ENCODE results near the gene METTL17. TPM values are rescaled to one million over a fixed set of nuclear protein-coding genes. Genes with fewer than 3 reads are reported as not detected.

Gene METTL17
- total RNA-seq, 1 experiment from 2014 or later: 76.7 TPM

- no peak for DNase-seq
- no peaks in the 10 kb centered on the region for H3K36me3 Mint-ChIP-seq (ENCODE audit: insufficient read depth, unreplicated experiment)
- no peak overlapping the region for H3K4me3 Mint-ChIP-seq (ENCODE audit: low read depth, unreplicated experiment)
- H3K9me3 Mint-ChIP-seq (ENCODE audit: low read depth, unreplicated experiment): no peaks in the 10 kb centered on the region
- CTCF ChIA-PET: no interaction called here
- TF ChIP-seq, protein P1, sequence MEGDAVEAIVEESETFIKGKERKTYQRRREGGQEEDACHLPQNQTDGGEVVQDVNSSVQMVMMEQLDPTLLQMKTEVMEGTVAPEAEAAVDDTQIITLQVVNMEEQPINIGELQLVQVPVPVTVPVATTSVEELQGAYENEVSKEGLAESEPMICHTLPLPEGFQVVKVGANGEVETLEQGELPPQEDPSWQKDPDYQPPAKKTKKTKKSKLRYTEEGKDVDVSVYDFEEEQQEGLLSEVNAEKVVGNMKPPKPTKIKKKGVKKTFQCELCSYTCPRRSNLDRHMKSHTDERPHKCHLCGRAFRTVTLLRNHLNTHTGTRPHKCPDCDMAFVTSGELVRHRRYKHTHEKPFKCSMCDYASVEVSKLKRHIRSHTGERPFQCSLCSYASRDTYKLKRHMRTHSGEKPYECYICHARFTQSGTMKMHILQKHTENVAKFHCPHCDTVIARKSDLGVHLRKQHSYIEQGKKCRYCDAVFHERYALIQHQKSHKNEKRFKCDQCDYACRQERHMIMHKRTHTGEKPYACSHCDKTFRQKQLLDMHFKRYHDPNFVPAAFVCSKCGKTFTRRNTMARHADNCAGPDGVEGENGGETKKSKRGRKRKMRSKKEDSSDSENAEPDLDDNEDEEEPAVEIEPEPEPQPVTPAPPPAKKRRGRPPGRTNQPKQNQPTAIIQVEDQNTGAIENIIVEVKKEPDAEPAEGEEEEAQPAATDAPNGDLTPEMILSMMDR (IDR thresholded peaks at IDR 0.05; ENCODE audit: unreplicated experiment): no peak
- H3K27me3 Mint-ChIP-seq (ENCODE audit: unreplicated experiment): peaks cover 30% of the 10 kb centered on the region
- intact Hi-C loops (cut with micrococcal nuclease; ENCODE audit: unreplicated experiment): no loop called here
- H3K4me1 Mint-ChIP-seq (ENCODE audit: low read depth, unreplicated experiment): peaks cover 8% of the 10 kb centered on the region
- no peak overlapping the region for H3K27ac Mint-ChIP-seq (ENCODE audit: unreplicated experiment)
- no TSS peak for BruUV-seq (replicated peaks)
Observed at GRCh38 chr14:21018781-21019180, 29.0 kb downstream of the METTL17 start.

- Mint-ChIP-seq H3K9me3 (ENCODE audit: low read depth, unreplicated experiment) (no peaks in the 10 kb centered on the region), H3K27me3 (ENCODE audit: unreplicated experiment) (peaks cover 30% of the 10 kb centered on the region), H3K36me3 (ENCODE audit: insufficient read depth, unreplicated experiment) (peaks cover 3% of the 10 kb centered on the region), H3K4me3 (ENCODE audit: low read depth, unreplicated experiment) (no peak overlapping the region), H3K4me1 (ENCODE audit: low read depth, unreplicated experiment) (peaks cover 8% of the 10 kb centered on the region), H3K27ac (ENCODE audit: unreplicated experiment) (no peak overlapping the region)
- intact Hi-C loops (cut with micrococcal nuclease; ENCODE audit: unreplicated experiment): no loop called here
- TF ChIP-seq, protein P1 (IDR thresholded peaks at IDR 0.05; ENCODE audit: unreplicated experiment): no peak
- no TSS peak for BruUV-seq (replicated peaks)
- CTCF ChIA-PET: no interaction called here
- no peak for DNase-seq
Observed at GRCh38 chr14:21019366-21019765, 29.6 kb downstream of the METTL17 start.

GRCh38 chr14:21020977-21021545, 31.3 kb downstream of the METTL17 start:
- Mint-ChIP-seq H3K9me3 (ENCODE audit: low read depth, unreplicated experiment) (no peaks in the 10 kb centered on the region), H3K4me1 (ENCODE audit: low read depth, unreplicated experiment) (peaks cover 8% of the 10 kb centered on the region), H3K36me3 (ENCODE audit: insufficient read depth, unreplicated experiment) (peaks cover 8% of the 10 kb centered on the region), H3K27me3 (ENCODE audit: unreplicated experiment) (peaks cover 28% of the 10 kb centered on the region), H3K4me3 (ENCODE audit: low read depth, unreplicated experiment) (no peak overlapping the region), H3K27ac (ENCODE audit: unreplicated experiment) (no peak overlapping the region)
- CTCF ChIA-PET: interaction anchor here (0.7 to 0.8 kb wide), 3 partner anchors 19 to 84 kb away, joined by 3 to 4 read pairs (median 3); no protein-coding TSS in a partner anchor
- intact Hi-C loops (cut with micrococcal nuclease; ENCODE audit: unreplicated experiment): no loop called here
- no peak for DNase-seq
- no TSS peak for BruUV-seq (replicated peaks)
- TF ChIP-seq, protein P1 (IDR thresholded peaks at IDR 0.05; ENCODE audit: unreplicated experiment): no peak

DNA sequence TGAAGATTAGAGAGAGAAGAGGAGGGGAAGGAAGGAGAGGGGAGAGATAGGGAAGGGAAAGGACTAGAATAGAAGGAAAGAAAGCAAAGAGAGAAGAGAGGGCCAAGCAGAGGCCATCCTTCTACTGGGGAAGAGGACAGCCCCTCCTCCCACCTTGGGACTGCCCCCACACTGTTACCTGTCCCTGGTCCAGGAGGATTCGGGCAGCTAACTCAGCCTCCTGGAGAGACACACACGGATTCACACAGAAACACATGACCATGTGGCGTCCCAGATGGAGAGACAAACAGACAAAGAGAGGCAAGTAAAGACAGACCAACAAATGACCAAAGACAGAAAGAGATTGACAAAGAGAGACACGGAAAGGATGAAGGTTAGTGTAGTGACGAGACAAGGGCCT, 32.9 kb downstream of the METTL17 start:
- CTCF ChIA-PET: no interaction called here
- H3K4me3 Mint-ChIP-seq (ENCODE audit: low read depth, unreplicated experiment): no peak overlapping the region
- peaks cover 8% of the 10 kb centered on the region for H3K36me3 Mint-ChIP-seq (ENCODE audit: insufficient read depth, unreplicated experiment)

More for the DNA sequence above, 32.9 kb downstream of the METTL17 start:
- Mint-ChIP-seq H3K9me3 (ENCODE audit: low read depth, unreplicated experiment) (no peaks in the 10 kb centered on the region), H3K27me3 (ENCODE audit: unreplicated experiment) (peaks cover 28% of the 10 kb centered on the region), H3K27ac (ENCODE audit: unreplicated experiment) (no peak overlapping the region), H3K4me1 (ENCODE audit: low read depth, unreplicated experiment) (peaks cover 8% of the 10 kb centered on the region)
- intact Hi-C loops (cut with micrococcal nuclease; ENCODE audit: unreplicated experiment): no loop called here
- no TSS peak for BruUV-seq (replicated peaks)
- no peak for DNase-seq
- TF ChIP-seq, protein P1 (IDR thresholded peaks at IDR 0.05; ENCODE audit: unreplicated experiment): no peak

Data from Calu3 (cell line).